ENCODE measurements around the gene SLC38A1.

DNA sequence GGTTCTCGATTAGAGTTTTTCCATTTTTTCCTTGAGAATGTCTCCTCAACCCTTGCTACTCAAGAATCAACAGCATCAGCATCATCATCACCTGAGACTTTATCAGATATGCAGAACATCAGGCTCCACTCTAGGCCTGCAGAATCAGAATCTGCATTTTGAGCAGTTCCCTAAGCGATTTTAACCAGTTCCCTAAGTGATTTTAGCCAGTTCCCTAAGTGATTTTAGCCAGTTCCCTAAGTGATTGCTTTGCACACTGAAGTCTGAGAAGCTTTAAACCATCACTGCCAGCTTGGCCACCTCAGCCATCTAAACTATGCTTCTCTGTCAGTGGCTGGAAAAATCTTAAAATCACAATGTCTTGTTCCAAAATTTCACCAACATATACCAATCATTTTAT lies 29.4 kb upstream of the SLC38A1 start:
- TF ChIP-seq EZH2phosphoT487 (IDR thresholded peaks at IDR 0.05; ENCODE audit: insufficient read depth, low read depth) (no peak), EZH2 (IDR thresholded peaks at IDR 0.05; ENCODE audit: insufficient read depth, poor library complexity, severe bottlenecking) (no peak)
